Transverse colon (tissue), 4 donors: ENCODE results near the gene PCDHGA8. TPM values are rescaled to one million over a fixed set of nuclear protein-coding genes. Genes with fewer than 3 reads are reported as not detected.

Source experiments
- DNase-seq: peaks from one replicate; pipeline ENCODE4 v3.0.0-alpha.2; 2019
- H3K27ac ChIP-seq, 4 donors: fragments of 200-600 bp; sonication (generic); 2 replicates each; pipeline ENCODE4 v1.5.1; 2016 to 2018; ENCODE audit warnings: inconsistent platforms in 4 of 4
- H3K27me3 ChIP-seq: fragments of 200-600 bp; sonication (generic); 2 replicates; pipeline ENCODE4 v1.5.1; 2017; ENCODE audit warnings: inconsistent platforms
- H3K36me3 ChIP-seq, 4 donors: fragments of 200-600 bp; sonication (generic); 2 replicates each; pipeline ENCODE4 v1.5.1; 2017 to 2019; ENCODE audit warnings: inconsistent platforms in 4 of 4
- H3K4me1 ChIP-seq, 4 donors: fragments of 200-600 bp; sonication (generic); 2 replicates each; pipeline ENCODE4 v1.5.1; 2017 to 2020; ENCODE audit warnings: inconsistent platforms in 4 of 4
- H3K4me3 ChIP-seq, 4 donors: fragments of 200-600 bp; sonication (generic); 1 replicate in 1 of 4; 2 replicates in 3 of 4; pipeline versions ENCODE4 v1.5.1 to v1.6.1; 2017 to 2019; ENCODE audit warnings: inconsistent platforms in 4 of 4
- H3K9me3 ChIP-seq, 2 donors: fragments of 200-600 bp; sonication (generic); 2 replicates each; pipeline ENCODE4 v1.5.1; 2017 to 2019; ENCODE audit warnings: inconsistent platforms in 2 of 2
- CTCF ChIP-seq, 5 experiments: fragments of 200-600 bp in 3 of 5; fragments of 450-650 bp in 2 of 5; sonication (generic) in 3 of 5; IDR thresholded peaks; 1 replicate in 2 of 5; 2 replicates in 3 of 5; pipeline ENCODE4 v1.5.1; 2016 to 2017; ENCODE audit warnings: antibody characterized with exemption in 5 of 5, inconsistent platforms in 3 of 5, mild to moderate bottlenecking in 2 of 5, moderate library complexity in 1 of 5
- EP300 ChIP-seq: sonication (generic); formaldehyde crosslinking; IDR thresholded peaks from one replicate; pipeline ENCODE4 v1.6.1; 2017; ENCODE audit warnings: antibody characterized with exemption, low read depth
- POLR2A ChIP-seq: fragments of 450-650 bp; IDR thresholded peaks from one replicate; pipeline ENCODE4 v1.6.1; 2016; ENCODE audit warnings: antibody characterized with exemption, mild to moderate bottlenecking, moderate library complexity
- POLR2AphosphoS5 ChIP-seq, 3 donors: sonication (generic); formaldehyde crosslinking; IDR thresholded peaks; one replicate each; pipeline ENCODE4 v1.6.1; 2016; ENCODE audit warnings: antibody characterized with exemption in 3 of 3
- WGBS, 2 donors: methylation state at CpG; one replicate each; pipeline ENCODE4 v1.1.5; 2018; ENCODE audit warnings: low coverage in 1 of 2; 5-methylcytosine and 5-hydroxymethylcytosine counted together
- in situ Hi-C, 4 donors: fragments of 200-750 bp; cut with MboI; loops; one replicate each; pipeline versions ENCODE4 v1.15.0 to v1.15.1; 2017; ENCODE audit warnings: low sequenced_read_pairs in 3 of 4, low pct_ligation_motif_present in 1 of 4, low pct_unique_long_range_greater_than_20kb in 1 of 4
- intact Hi-C: fragments of 100-400 bp; cut with DNase I; formaldehyde crosslinking; loops from one replicate; pipeline ENCODE4 v1.15.1; 2023; ENCODE audit warnings: low total_unique reads
- total RNA-seq, 4 donors: library from RNA; depleted of rRNA; stranded (reverse); fragments of >200 nt; gene quantifications; one replicate each; pipeline ENCODE4 v1.1.0, GENCODE V29; 2016

The PCDHGA8 gene
- total RNA-seq, 4 donors from 2014 or later = 1.5 to 11.5 (median 2.5) TPM

DNA sequence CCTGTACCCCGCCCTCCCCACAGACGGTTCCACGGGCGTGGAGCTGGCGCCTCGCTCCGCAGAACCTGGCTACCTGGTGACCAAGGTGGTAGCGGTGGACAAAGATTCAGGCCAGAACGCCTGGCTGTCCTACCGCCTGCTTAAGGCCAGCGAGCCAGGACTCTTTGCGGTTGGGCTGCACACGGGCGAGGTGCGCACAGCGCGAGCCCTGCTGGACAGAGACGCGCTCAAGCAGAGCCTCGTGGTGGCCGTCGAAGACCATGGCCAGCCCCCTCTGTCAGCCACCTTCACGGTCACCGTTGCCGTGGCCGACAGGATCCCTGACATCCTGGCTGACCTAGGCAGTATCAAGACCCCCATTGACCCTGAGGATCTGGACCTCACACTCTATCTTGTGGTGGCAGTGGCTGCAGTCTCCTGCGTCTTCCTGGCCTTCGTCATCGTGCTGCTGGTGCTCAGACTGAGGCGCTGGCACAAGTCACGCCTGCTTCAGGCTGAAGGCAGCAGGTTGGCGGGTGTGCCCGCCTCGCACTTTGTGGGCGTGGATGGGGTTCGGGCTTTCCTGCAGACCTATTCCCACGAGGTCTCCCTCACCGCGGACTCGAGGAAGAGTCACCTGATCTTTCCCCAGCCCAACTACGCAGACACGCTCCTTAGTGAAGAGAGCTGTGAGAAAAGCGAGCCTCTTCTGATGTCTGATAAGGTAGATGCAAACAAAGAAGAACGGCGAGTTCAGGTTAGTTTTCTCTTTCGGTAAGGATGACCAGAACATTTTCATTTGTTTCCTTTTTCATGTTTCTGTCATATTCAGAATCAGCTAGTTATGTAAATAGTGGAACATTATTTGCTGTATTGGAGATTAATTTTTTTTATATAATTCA, 26.2 kb upstream of the PCDHGA8 start:
- intact Hi-C loops (no loop called here), in situ Hi-C loops (loop anchor here in 1 of 4 donors (25.0 kb wide), 1 partner anchor 196 kb away; no protein-coding TSS in a partner anchor)
- Histone ChIP-seq H3K27me3 (peaks cover 37% of the 10 kb centered on the region), H3K4me1 (no peaks in the 10 kb centered on the region), H3K27ac (no peak overlapping the region), H3K36me3 (no peaks in the 10 kb centered on the region), H3K4me3 (no peak overlapping the region), H3K9me3 (peaks cover 56 to 93% of the 10 kb centered on the region in 2 donors)
- no peak for DNase-seq
- TF ChIP-seq POLR2AphosphoS5 (IDR thresholded peaks at IDR 0.05) (no peak), CTCF (IDR thresholded peaks at IDR 0.05) (no peak), POLR2A (no peak), EP300 (no peak)
- 63 to 75% methylated on average over 7 to 46 of the region's 46 CpGs for WGBS, 2 donors

- Histone ChIP-seq H3K36me3 (peaks cover 0 to 3% (median 0%) of the 10 kb centered on the region in 4 donors), H3K4me1 (no peaks in the 10 kb centered on the region), H3K4me3 (peak within 1 kb of the TSS in 1 of 4 donors; percentile 30), H3K9me3 (peaks cover 26 to 95% of the 10 kb centered on the region in 2 donors), H3K27ac (no peak within 1 kb of the TSS), H3K27me3 (peaks cover 15% of the 10 kb centered on the region)
- in situ Hi-C loops = loop anchor here in 1 of 4 donors (25.0 kb wide), 1 partner anchor 192 kb away; no protein-coding TSS in a partner anchor
- intact Hi-C loops = no loop called here
- TF ChIP-seq CTCF (IDR thresholded peaks at IDR 0.05) (peak in 1 of 5 experiments; percentile 14), EP300 (no peak), POLR2A (no peak)
- WGBS, 2 donors = 47 to 52% methylated on average over 12 to 32 of the region's 32 CpGs
- DNase-seq = peak; percentile 21
These were observed 22.2 kb upstream of the PCDHGA8 start, which contains the start of gene PCDHGB3 for GRCh38 chr5:141369994-141370848. TSS of gene PCDHGB3 (plus strand) at chr5:141370242. CDS start at chr5:141370395, 153 bp downstream.

DNA sequence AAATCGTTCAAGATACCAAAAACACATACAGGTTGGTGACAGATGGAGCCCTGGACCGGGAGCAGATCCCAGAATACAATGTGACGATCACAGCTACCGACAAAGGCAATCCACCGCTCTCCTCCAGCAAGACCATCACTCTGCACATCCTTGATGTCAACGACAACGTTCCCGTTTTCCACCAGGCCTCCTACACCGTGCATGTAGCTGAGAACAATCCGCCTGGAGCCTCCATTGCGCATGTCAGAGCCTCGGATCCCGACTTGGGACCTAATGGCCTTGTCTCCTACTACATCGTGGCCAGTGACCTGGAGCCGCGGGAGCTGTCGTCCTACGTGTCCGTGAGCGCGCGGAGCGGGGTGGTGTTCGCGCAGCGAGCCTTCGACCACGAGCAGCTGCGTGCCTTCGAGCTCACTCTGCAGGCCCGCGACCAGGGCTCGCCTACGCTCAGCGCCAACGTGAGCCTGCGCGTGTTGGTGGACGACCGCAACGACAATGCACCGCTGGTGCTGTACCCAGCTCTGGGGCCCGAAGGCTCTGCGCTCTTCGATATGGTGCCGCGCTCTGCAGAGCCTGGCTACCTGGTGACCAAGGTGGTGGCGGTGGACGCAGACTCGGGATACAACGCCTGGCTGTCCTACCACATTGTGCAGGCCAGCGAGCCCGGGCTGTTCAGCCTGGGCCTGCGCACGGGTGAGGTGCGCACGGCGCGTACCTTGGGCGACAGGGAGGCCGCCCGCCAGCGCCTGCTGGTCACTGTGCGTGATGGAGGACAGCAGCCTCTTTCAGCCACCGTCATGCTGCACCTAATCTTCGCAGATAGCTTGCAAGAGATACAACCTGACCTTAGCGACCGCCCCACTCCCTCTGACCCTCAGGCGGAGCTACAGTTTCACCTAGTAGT, 20.6 kb upstream of the PCDHGA8 start:
- intact Hi-C loops (no loop called here), in situ Hi-C loops (loop anchor here in 1 of 4 donors (25.0 kb wide), 1 partner anchor 190 kb away; no protein-coding TSS in a partner anchor)
- Histone ChIP-seq H3K27ac (no peak overlapping the region), H3K36me3 (peaks cover 0 to 3% (median 0%) of the 10 kb centered on the region in 4 donors), H3K27me3 (peaks cover 5% of the 10 kb centered on the region), H3K4me3 (no peak overlapping the region), H3K4me1 (no peaks in the 10 kb centered on the region), H3K9me3 (peaks cover 19 to 90% of the 10 kb centered on the region in 2 donors)
- WGBS, 2 donors = 57 to 76% methylated on average over 2 to 69 of the region's 69 CpGs
- DNase-seq = no peak
- TF ChIP-seq POLR2AphosphoS5 (IDR thresholded peaks at IDR 0.05) (no peak), POLR2A (no peak), CTCF (IDR thresholded peaks at IDR 0.05) (no peak), EP300 (no peak)
